ENCODE data around the gene IPP.

DNA sequence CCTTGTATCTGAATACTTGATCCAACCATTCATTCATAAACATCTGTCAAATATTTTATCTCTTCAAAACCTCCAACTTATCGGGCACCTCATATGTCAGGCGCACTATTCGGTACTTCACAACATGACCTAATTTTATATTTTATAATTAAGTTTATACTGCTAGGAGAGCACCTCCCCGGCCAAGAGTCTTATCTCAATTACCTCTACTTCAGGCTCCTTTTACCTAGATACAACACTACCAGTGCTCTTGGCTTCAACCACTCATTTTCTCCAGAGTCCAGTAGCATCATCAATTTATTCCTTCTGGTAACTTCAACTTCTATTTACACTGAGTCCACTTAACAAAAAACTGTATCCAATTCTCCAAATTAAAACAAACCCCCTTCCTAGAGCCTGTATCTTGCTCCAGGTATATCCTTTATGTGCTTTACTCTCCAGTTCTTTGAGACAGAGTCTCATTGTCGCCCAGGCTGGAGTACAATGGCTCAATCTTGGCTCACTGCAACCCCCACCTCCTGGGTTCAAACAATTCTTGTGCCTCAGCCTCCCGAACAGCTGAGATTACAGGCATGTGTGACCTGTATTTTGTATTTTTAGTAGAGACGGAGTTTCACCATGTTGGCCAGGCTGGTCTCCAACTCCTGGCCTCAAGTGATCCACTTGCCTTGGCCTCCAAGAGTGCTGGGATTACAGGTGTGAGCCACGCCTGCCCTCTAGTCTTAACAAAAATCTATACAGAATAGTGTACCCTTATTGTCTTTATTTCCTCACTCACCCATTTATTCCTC, 82.9 kb downstream of the IPP start:
- TF ChIP-seq, protein P1, sequence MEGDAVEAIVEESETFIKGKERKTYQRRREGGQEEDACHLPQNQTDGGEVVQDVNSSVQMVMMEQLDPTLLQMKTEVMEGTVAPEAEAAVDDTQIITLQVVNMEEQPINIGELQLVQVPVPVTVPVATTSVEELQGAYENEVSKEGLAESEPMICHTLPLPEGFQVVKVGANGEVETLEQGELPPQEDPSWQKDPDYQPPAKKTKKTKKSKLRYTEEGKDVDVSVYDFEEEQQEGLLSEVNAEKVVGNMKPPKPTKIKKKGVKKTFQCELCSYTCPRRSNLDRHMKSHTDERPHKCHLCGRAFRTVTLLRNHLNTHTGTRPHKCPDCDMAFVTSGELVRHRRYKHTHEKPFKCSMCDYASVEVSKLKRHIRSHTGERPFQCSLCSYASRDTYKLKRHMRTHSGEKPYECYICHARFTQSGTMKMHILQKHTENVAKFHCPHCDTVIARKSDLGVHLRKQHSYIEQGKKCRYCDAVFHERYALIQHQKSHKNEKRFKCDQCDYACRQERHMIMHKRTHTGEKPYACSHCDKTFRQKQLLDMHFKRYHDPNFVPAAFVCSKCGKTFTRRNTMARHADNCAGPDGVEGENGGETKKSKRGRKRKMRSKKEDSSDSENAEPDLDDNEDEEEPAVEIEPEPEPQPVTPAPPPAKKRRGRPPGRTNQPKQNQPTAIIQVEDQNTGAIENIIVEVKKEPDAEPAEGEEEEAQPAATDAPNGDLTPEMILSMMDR (IDR thresholded peaks at IDR 0.05; ENCODE audit: low read depth, low read length, poor library complexity, severe bottlenecking) = no peak
- TF ChIP-seq EZH2phosphoT487 (IDR thresholded peaks at IDR 0.05; ENCODE audit: borderline replicate concordance, low read length) = no peak

Measured in DOHH2 (cell line).